Measurements from ENCODE around the gene BCL2L12. TPM values are rescaled to one million over a fixed set of nuclear protein-coding genes. Genes with fewer than 3 reads are reported as not detected.

The BCL2L12 gene
- total RNA-seq, 2 donors from 2014 or later: 12.0 to 12.5 TPM

- intact Hi-C loops (cut with DNase I): loop anchor here (5.0 to 10.0 kb wide), 2 partner anchors 124 to 132 kb away; partner anchors contain the start of gene FUZ (in 1 of the 2)
These were observed 15.0 kb downstream of the BCL2L12 start for GRCh38 chr19:49680421-49681351.

GRCh38 chr19:49681830-49682229, 16.1 kb downstream of the BCL2L12 start:
- ATAC-seq (no peak), DNase-seq (no peak)
- intact Hi-C loops (cut with DNase I): loop anchor here (5.0 to 10.0 kb wide), 2 partner anchors 123 to 130 kb away; partner anchors contain the start of gene FUZ (in 1 of the 2)

More at GRCh38 chr19:49680421-49681351, 15.0 kb downstream of the BCL2L12 start:
- ATAC-seq (peak; percentile 2 to 9), DNase-seq (peak; percentile 91)

DNA sequence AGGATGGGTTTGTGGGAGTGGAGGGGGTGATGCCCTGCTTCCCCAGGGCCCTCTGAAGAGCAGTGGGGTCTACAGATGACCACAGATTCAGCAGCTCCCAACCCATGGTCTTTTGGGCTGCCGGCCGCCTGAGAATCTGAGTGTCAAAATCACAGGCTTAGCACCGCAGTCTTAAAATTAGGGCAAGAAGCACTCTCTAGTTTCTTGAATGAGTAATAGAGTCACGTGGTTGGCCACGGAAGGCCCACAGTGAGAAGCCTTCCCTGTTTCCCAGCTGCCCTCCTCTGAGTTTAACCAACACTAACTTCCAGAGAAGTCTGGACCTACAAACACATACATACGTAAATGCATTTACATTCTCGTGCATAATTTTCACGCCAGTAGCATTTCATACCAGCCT, 16.5 kb downstream of the BCL2L12 start:
- no peak for ATAC-seq
- DNase-seq: no peak
- intact Hi-C loops (cut with DNase I): loop anchor here (5.0 to 10.0 kb wide), 2 partner anchors 123 to 130 kb away; partner anchors contain the start of gene FUZ (in 1 of the 2)

DNA sequence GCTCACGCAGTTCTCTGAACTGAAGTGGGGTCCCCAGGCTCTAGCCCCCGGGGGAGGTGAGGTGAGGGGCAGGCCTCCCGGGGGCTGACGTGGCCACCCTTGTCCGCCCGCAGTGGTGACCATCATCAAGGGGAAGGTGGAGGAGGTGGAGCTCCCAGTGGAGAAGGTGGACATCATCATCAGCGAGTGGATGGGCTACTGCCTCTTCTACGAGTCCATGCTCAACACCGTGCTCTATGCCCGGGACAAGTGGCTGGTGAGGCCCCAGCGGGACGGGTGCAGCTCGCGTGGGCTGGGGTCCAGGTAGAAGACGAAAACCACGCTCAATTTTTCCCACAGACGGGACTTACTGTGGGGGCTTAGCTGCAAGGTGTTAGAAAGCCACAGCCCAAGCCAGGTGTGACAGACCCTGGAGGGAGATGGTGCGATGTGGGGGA, 18.1 kb downstream of the BCL2L12 start:
- ATAC-seq: no peak
- DNase-seq: no peak
- intact Hi-C loops (cut with DNase I): loop anchor here (5.0 to 10.0 kb wide), 2 partner anchors 121 to 128 kb away; partner anchors contain the start of gene FUZ (in 1 of the 2)

DNA sequence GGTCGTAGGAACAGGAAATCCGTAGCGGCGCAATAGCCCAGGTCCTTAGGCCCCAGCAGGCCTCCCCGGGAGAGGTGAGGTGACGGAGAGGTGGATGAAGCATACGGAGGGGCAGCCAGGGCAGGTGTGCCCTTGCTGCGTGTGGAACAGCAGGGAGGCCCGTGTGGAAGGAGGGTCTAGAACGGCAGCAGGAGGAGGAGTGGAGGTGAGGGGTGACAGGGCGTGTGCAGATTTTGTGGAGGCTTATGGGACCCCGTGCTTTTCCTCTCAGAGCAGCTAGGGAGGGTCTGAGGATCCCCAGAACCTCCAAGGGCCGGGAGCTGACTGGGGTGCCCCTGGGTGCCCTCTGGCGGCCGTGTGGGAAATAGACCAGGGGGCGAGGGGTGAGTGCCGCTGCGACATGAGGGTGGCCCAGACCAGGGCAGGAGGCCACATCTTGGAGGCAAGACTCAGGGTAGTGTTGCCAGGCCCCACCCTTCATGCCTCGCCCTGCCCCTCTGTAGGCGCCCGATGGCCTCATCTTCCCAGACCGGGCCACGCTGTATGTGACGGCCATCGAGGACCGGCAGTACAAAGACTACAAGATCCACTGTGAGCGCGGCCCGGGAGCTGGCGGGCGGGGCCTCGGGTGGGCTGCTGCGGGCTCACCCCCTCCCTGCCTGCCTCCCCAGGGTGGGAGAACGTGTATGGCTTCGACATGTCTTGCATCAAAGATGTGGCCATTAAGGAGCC, 18.7 kb downstream of the BCL2L12 start:
- no peak for DNase-seq
- intact Hi-C loops (cut with DNase I): loop anchor here (5.0 to 10.0 kb wide), 2 partner anchors 120 to 128 kb away; partner anchors contain the start of gene FUZ (in 1 of the 2)
- no peak for ATAC-seq

GRCh38 chr19:49684983-49685553, 19.3 kb downstream of the BCL2L12 start:
- DNase-seq (no peak), ATAC-seq (peak in 1 of 2 donors; percentile 23)
- intact Hi-C loops (cut with DNase I): loop anchor here (5.0 to 10.0 kb wide), 2 partner anchors 120 to 127 kb away; partner anchors contain the start of gene FUZ (in 1 of the 2)

DNA sequence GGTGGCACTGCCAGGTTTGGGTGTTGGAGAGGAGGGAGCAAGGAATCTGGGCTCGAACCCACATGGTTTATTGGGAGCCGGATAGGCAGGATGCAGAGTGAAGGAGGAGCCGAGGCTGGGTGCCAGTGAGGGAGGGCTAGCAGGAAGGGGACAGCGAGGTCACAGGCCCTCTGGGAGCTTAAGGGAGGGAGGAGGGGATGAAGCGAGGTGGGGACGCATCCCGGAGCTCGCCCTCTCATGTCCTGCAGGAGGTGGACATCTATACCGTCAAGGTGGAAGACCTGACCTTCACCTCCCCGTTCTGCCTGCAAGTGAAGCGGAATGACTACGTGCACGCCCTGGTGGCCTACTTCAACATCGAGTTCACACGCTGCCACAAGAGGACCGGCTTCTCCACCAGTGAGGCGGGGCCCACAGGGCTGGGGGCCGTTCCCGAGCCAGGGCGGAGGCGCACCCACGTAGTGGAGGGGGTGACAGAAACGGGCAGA, 20.2 kb downstream of the BCL2L12 start:
- ATAC-seq (no peak), DNase-seq (no peak)
- intact Hi-C loops (cut with DNase I): loop anchor here in 1 of 2 donors (10.0 kb wide), 1 partner anchor 119 kb away; no protein-coding TSS in a partner anchor

GRCh38 chr19:49686503-49687088, 20.9 kb downstream of the BCL2L12 start:
- intact Hi-C loops (cut with DNase I): loop anchor here in 1 of 2 donors (10.0 kb wide), 1 partner anchor 118 kb away; no protein-coding TSS in a partner anchor
- DNase-seq (no peak), ATAC-seq (no peak)

DNA sequence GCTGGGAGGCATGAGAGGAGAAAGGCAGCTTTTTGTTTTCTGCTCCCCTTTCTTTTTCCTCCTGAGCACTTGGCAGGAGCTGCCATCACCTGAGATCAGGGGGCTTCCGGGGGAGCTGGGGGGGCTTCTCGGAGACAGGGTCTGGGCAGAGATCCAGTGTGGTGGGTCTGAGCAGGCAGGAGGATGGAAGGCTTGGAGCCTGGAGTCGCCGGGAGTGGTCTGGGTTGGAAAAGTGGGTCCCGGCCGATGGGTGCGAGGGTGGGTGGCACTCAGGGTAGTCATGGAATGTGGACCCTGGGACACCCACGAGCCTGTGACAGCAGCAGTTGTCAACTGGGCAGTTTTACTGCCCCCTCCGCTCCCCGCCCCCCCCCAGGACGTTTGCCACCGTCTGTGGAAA, 21.4 kb downstream of the BCL2L12 start:
- DNase-seq: no peak
- ATAC-seq: no peak
- intact Hi-C loops (cut with DNase I): loop anchor here in 1 of 2 donors (10.0 kb wide), 1 partner anchor 118 kb away; no protein-coding TSS in a partner anchor

GRCh38 chr19:49687566-49688316, 22.0 kb downstream of the BCL2L12 start:
- intact Hi-C loops (cut with DNase I): loop anchor here in 1 of 2 donors (10.0 kb wide), 1 partner anchor 117 kb away; no protein-coding TSS in a partner anchor
- ATAC-seq (no peak), DNase-seq (no peak)

GRCh38 chr19:49688531-49689132, 22.9 kb downstream of the BCL2L12 start:
- intact Hi-C loops (cut with DNase I): loop anchor here in 1 of 2 donors (10.0 kb wide), 1 partner anchor 116 kb away; no protein-coding TSS in a partner anchor
- DNase-seq: no peak
- ATAC-seq: no peak

- DNase-seq (no peak), ATAC-seq (peak; percentile 27 to 35)
- intact Hi-C loops (cut with DNase I): loop anchor here (5.0 to 10.0 kb wide), 2 partner anchors 73 to 115 kb away; partner anchors contain the start of gene TSKS (in 1 of the 2)
These were observed 23.7 kb downstream of the BCL2L12 start, which contains the start of gene ADM5 for GRCh38 chr19:49689133-49690078. Gene ADM5 (plus strand): TSS chr19:49689594. CDS start chr19:49689838, 244 bp downstream.

DNA sequence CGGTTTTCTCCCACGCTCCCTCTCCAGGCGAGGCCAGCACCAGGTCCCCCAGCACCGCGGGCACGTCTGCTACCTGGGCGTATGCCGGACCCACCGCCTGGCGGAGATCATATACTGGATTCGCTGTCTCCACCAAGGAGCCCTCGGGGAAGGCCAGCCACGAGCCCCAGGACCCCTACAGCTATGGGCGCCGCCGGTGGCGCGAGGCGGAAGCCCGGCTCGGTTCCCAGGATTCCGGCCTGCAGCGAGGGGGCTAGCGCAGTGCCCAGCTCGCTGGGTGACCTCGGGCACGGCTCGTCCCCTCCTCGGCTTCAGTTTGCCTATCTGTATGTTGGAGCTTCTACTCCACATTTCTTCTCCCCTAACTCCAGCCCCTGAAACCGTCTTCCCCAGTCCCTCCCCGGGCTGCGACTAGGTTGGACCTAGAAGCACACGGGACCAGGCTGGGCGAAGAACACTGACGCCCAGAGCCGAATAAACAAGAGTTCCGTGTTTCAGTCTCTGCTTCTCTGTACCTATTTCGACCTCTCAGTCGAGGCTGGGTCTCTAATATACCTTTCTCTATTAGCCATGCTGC, 24.4 kb downstream of the BCL2L12 start:
- intact Hi-C loops (cut with DNase I): loop anchor here in 1 of 2 donors (5.0 kb wide), 1 partner anchor 72 kb away; the partner anchor contains the start of gene TSKS
- ATAC-seq: peak; percentile 11 to 13
- DNase-seq: no peak

- peak; percentile 87 for DNase-seq
- ATAC-seq: peak; percentile 85 to 86
- intact Hi-C loops (cut with DNase I): loop anchor here in 1 of 2 donors (5.0 kb wide), 1 partner anchor 72 kb away; the partner anchor contains the start of gene TSKS
These were observed 25.0 kb downstream of the BCL2L12 start, which contains the start of gene CPT1C for GRCh38 chr19:49690656-49691242. Gene CPT1C (plus strand): TSS chr19:49691116. CDS start chr19:49692253, 1,137 bp downstream.

All from left cardiac atrium (tissue), 4 donors.